Gastrocnemius medialis (tissue), 4 donors: ENCODE data around the gene TAF11L4.

Experiments
- POLR2A ChIP-seq, 2 donors: fragments of 450-650 bp; IDR thresholded peaks; one replicate each; pipeline ENCODE4 v1.6.1; 2017; ENCODE audit warnings: antibody characterized with exemption in 2 of 2, mild to moderate bottlenecking in 2 of 2, moderate library complexity in 2 of 2
- TF ChIP-seq, protein P1 (sequence below), 5 experiments: fragments of 450-650 bp in 3 of 5; fragments of 200-600 bp in 2 of 5; sonication (generic) in 2 of 5; IDR thresholded peaks in 4 of 5; conservative IDR thresholded peaks in 1 of 5; 1 replicate in 4 of 5; 2 replicates in 1 of 5; pipeline ENCODE4 v1.5.1; 2016 to 2019; ENCODE audit warnings: antibody characterized with exemption in 5 of 5, mild to moderate bottlenecking in 3 of 5, moderate library complexity in 3 of 5

DNA sequence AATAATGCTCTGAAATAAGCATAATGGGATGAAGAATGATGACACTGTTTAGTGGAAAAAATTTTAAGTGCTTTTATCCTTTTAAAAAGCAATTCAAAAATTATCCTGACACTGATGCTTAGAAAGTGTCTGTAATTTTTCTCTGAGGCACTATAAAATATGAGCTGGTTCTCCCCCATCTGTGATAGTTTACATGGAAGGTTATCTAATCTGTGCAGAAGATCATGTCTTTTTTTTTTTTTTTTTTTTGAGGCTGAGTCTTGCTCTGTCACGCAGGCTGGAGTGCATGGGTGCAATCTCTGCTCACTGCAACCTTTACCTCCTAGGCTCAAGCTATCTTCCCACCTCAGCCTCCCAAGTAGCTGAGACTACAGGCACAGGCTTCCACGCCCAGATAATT lies 38.8 kb upstream of the TAF11L4 start:
- TF ChIP-seq, protein P1, sequence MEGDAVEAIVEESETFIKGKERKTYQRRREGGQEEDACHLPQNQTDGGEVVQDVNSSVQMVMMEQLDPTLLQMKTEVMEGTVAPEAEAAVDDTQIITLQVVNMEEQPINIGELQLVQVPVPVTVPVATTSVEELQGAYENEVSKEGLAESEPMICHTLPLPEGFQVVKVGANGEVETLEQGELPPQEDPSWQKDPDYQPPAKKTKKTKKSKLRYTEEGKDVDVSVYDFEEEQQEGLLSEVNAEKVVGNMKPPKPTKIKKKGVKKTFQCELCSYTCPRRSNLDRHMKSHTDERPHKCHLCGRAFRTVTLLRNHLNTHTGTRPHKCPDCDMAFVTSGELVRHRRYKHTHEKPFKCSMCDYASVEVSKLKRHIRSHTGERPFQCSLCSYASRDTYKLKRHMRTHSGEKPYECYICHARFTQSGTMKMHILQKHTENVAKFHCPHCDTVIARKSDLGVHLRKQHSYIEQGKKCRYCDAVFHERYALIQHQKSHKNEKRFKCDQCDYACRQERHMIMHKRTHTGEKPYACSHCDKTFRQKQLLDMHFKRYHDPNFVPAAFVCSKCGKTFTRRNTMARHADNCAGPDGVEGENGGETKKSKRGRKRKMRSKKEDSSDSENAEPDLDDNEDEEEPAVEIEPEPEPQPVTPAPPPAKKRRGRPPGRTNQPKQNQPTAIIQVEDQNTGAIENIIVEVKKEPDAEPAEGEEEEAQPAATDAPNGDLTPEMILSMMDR (IDR thresholded peaks at IDR 0.05 in 4 of 5, conservative IDR thresholded peaks at IDR 0.05 in 1 of 5) = no peak
- TF ChIP-seq POLR2A (IDR thresholded peaks at IDR 0.05) = no peak
